GM12801 (cell line): Measurements from ENCODE around the gene EIPR1.

ENCODE experiments used
- CTCF ChIP-seq: IDR thresholded peaks from one replicate; pipeline ENCODE4 v1.5.1; 2011; ENCODE audit warnings: control low read depth; ENCODE audit not compliant: insufficient read length; ENCODE audit errors: extremely low read depth

The EIPR1 gene

GRCh38 chr2:3260959-3261358, 116.7 kb downstream of the EIPR1 start:
- TF ChIP-seq CTCF, result no peak

GRCh38 chr2:3257826-3258225, 119.8 kb downstream of the EIPR1 start:
- no peak for TF ChIP-seq CTCF

GRCh38 chr2:3257166-3257565, 120.5 kb downstream of the EIPR1 start:
- TF ChIP-seq CTCF, result no peak

GRCh38 chr2:3256605-3257004, 121.0 kb downstream of the EIPR1 start:
- no peak for TF ChIP-seq CTCF

- TF ChIP-seq CTCF, result no peak
Observed at GRCh38 chr2:3256157-3256556, 121.5 kb downstream of the EIPR1 start.

GRCh38 chr2:3254442-3254941, 123.1 kb downstream of the EIPR1 start:
- no peak for TF ChIP-seq CTCF

GRCh38 chr2:3253913-3254441, 123.6 kb downstream of the EIPR1 start:
- TF ChIP-seq CTCF, result no peak
